Activated CD4-positive, alpha-beta T cell treated with anti-CD3 and anti-CD28 coated beads, Interleukin-2, amount 50 U/mL, for 16 hours (primary cell): ENCODE data around the gene GPR83.
"Not testable (repeated sequence)": the region's sequence is repeated elsewhere in the genome, so short reads cannot be mapped to it uniquely, and the experiment has no call there.

Experiments
- DNase-seq: peaks from one replicate; pipeline ENCODE4 v3.0.0-alpha.2; 2020

The GPR83 gene

GRCh38 chr11:94350850-94351563, 50.2 kb downstream of the GPR83 start:
- DNase-seq = not testable (repeated sequence)

DNA sequence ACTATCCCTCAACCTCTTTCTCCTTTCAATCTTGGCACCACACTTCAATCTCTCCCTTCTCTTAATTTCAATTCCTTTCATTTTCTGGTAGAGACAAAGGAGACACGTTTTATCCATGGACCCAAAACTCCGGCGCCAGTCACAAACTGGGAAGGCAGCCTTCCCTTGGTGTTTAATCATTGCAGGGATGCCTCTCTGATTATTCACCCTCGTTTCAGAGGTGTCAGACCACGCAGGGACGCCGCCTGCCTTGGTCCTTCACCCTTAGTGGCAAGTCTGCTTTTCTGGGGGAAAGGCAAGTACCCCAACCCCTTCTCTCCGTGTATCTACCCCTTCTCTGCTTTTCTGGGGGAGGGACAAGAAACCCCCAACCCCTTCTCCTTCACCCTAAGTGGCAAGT, 54.9 kb downstream of the GPR83 start:
- DNase-seq = not testable (repeated sequence)

DNA sequence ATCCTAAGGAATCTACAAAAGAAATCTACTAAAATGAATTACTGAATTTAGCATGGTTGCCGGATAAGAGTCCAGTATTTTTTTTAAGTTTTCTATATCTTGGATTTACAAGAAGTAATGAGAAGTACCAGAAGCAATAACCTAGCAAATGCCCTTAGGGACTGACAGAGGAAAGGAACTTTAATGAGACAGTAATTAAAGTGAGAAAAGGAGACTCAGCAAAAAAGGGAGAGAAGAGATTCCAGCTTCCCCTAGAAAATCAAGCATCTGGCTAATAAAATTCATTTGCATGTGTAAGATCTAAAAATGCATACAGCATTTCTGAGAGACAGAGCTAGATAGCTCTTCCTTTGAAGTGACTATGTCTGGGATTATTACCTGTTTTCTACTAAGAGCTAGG, 57.7 kb downstream of the GPR83 start:
- DNase-seq = no peak

DNA sequence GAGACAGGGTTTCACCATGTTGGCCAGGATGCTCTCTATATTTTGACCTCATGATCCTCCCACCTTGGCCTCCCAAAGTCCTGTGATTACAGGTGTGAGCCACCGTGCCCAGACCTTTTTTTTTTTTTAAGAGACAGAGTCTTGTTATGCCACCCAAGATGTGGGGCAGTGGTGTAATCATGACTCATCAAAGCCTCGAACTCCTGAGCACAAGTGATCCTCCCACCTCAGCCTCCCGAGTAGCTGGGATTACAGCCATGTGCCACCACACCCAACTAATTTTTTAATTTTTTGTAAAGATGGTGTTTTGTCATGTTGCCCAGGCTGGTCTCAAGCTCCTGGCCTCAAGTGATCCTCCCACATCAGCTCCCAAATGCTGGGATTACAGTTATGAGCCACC, 59.0 kb downstream of the GPR83 start:
- no peak for DNase-seq

- DNase-seq = no peak
These were observed 62.6 kb downstream of the GPR83 start for GRCh38 chr11:94338651-94339050.

- no peak for DNase-seq
These were observed 65.2 kb downstream of the GPR83 start for GRCh38 chr11:94336033-94336432.

DNA sequence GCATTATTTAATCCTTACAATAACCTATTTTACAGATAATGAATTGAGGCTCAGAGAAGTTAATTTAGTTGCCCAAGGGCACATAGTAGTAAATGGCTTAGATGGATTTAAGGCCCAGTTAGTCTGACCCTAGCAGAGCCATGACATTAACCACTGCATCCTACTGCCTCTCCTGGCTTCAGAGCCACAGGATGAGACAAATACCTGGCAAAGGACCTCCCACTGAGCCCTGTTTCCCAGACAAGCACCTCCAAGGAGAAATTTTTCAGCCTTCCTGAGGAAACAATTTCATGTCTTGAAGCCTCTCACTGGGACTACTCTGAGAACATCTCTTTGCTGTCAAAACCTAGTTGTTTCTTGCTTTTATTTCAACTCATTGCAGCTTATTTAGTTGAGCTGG, 68.4 kb downstream of the GPR83 start:
- no peak for DNase-seq

DNA sequence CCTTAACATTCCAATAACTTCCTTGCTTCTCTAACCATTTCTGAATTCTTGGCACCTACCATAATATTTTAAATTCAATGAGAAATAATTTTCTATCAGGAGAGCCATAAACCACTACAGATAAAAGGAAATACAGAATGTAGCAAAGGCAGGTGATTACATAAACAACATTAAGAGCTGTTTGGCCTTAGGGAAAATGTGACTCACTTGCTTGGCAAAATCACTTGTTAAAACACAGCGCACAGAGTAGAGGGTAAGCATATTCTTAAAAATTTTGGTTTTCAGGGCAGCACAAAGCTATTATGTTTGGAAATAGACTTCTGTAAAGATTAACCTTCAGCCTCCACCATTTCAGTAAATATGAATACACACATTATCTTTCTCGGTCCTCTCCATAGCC, 70.4 kb downstream of the GPR83 start:
- no peak for DNase-seq

DNA sequence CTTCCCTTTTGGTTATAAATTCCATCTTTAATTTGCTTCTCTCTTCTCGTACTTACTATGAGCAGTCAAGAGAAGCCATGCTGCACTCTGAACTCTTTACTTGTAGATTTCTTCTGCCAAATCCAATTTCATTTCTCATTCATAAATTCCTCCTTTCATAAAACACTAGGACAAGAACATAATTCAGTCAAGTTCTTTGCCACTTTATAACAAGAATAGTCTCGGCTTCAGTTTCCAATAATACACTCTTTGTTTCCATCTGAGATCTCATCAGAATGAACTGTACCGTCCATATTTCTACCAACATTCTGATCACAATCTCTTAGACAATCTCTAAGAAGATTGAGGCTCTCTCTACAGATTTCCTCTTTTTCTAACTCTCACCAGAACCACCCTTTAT, 71.7 kb downstream of the GPR83 start:
- no peak for DNase-seq

DNA sequence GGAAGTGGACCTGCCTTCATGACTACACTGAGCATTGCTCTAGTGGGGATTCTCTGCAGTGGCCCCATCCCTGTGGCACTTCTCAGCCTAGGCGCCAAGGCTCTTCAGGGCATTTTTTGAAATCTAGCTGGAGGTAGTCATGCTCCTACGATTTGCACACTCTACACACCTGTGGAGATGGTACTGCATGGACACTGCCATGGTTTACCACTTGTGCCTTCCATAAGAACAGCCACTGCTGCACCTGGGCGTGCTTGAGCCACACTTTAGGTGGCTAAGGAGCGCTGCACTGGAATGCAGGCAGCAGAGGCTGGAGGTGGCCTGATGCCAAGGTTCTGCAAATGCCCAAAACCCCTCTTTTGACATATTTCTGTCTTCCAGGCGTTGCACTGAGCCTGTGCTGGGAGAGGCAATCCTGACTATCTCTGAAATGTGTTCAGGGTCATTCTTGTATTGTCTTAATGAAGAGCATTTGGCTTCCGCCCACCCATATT, 72.6 kb downstream of the GPR83 start:
- no peak for DNase-seq
